NB4 (cell line): ENCODE measurements around the gene BRI3.

ENCODE experiments used
- CTCF ChIP-seq: IDR thresholded peaks from one replicate; pipeline ENCODE4 v1.5.1; 2012; ENCODE audit warnings: low read depth, low read length
- MYC ChIP-seq: IDR thresholded peaks from 2 replicates; pipeline ENCODE4 v1.6.1; 2011; ENCODE audit warnings: low read depth, low read length
- POLR2A ChIP-seq: IDR thresholded peaks from 2 replicates; pipeline ENCODE4 v1.6.1; 2011; ENCODE audit warnings: mild to moderate bottlenecking; ENCODE audit not compliant: insufficient read length; ENCODE audit errors: extremely low read depth

GRCh38 chr7:98256431-98256830 lies 25.1 kb upstream of the BRI3 start:
- TF ChIP-seq CTCF (no peak), POLR2A (no peak), MYC (no peak)
